NCI-H345 (cell line): ENCODE results near the gene CCR7.

Experiments used
- DNase-seq: peaks from one replicate; lab custom pipeline; 2025; lab: John Stamatoyannopoulos, UW

Gene CCR7

GRCh38 chr17:40516581-40517285, 48.5 kb downstream of the CCR7 start:
- no peak for DNase-seq

GRCh38 chr17:40515491-40516041, 49.7 kb downstream of the CCR7 start:
- no peak for DNase-seq

GRCh38 chr17:40515011-40515410, 50.3 kb downstream of the CCR7 start:
- no peak for DNase-seq

- no peak for DNase-seq
Measured at GRCh38 chr17:40514013-40514875, 51.0 kb downstream of the CCR7 start.

GRCh38 chr17:40511667-40512220, 53.5 kb downstream of the CCR7 start:
- no peak for DNase-seq

- no peak for DNase-seq
Measured at GRCh38 chr17:40511136-40511535, 54.1 kb downstream of the CCR7 start.

- peak; percentile 19 for DNase-seq
Measured at GRCh38 chr17:40510328-40510648, 55.0 kb downstream of the CCR7 start.

GRCh38 chr17:40509626-40510327, 55.5 kb downstream of the CCR7 start:
- DNase-seq: no peak

GRCh38 chr17:40506786-40507185, 58.5 kb downstream of the CCR7 start:
- DNase-seq: no peak
